Measurements from ENCODE around the gene CYS1. TPM values are rescaled to one million over a fixed set of nuclear protein-coding genes. Genes with fewer than 3 reads are reported as not detected.

Gene CYS1
- polyA plus RNA-seq: not detected in 2 replicates
- not detected in 2 replicates for polyA minus RNA-seq

- no peaks in the 10 kb centered on the region for H3K79me2 ChIP-seq (replicated peaks; ENCODE audit: insufficient read depth, low read length)
- H3K9me3 ChIP-seq (ENCODE audit: low read length): no peaks in the 10 kb centered on the region
- no peaks in the 10 kb centered on the region for H3K36me3 ChIP-seq (ENCODE audit: insufficient read depth, low read length)
- H3K27me3 ChIP-seq (ENCODE audit: insufficient read depth, low read depth, low read length): peaks cover 62% of the 10 kb centered on the region
- H3F3A ChIP-seq (ENCODE audit: insufficient read depth, low read length, poor library complexity, severe bottlenecking): no peaks in the 10 kb centered on the region
- no peak within 1 kb of the TSS for H2AFZ ChIP-seq (ENCODE audit: low read depth, low read length)
- no peak within 1 kb of the TSS for H3K9ac ChIP-seq (ENCODE audit: low read length)
- no peaks in the 10 kb centered on the region for H4K20me1 ChIP-seq (ENCODE audit: insufficient read depth)
- H3K4me3 ChIP-seq (ENCODE audit: low read length): peak within 1 kb of the TSS; percentile 45
- H3K9me2 ChIP-seq (ENCODE audit: insufficient read depth, low read length): no peaks in the 10 kb centered on the region
- no peak within 1 kb of the TSS for H3K27ac ChIP-seq (ENCODE audit: low read length)
- H3K4me2 ChIP-seq (ENCODE audit: low read length): no peak within 1 kb of the TSS
- TF ChIP-seq SMC3 (conservative IDR thresholded peaks at IDR 0.05; ENCODE audit: poor library complexity) (no peak), REST (IDR thresholded peaks at IDR 0.05; ENCODE audit: borderline replicate concordance) (no peak), TAF1 (IDR thresholded peaks at IDR 0.05; ENCODE audit: low read depth) (no peak), RAD21 (conservative IDR thresholded peaks at IDR 0.05) (no peak), CTCF (IDR thresholded peaks at IDR 0.05; ENCODE audit: poor library complexity, severe bottlenecking) (no peak), POLR2AphosphoS5 (IDR thresholded peaks at IDR 0.05) (no peak), EZH2 (IDR thresholded peaks at IDR 0.05; ENCODE audit: borderline replicate concordance, insufficient read depth, low read length, poor library complexity, severe bottlenecking) (no peak), MXI1 (conservative IDR thresholded peaks at IDR 0.05; ENCODE audit: poor library complexity, severe bottlenecking) (no peak)
Measured at GRCh38 chr2:10079870-10080535, at the start of gene CYS1. TSS of gene CYS1 (minus strand) at chr2:10080411. CDS start at chr2:10080223, 188 bp downstream.

DNA sequence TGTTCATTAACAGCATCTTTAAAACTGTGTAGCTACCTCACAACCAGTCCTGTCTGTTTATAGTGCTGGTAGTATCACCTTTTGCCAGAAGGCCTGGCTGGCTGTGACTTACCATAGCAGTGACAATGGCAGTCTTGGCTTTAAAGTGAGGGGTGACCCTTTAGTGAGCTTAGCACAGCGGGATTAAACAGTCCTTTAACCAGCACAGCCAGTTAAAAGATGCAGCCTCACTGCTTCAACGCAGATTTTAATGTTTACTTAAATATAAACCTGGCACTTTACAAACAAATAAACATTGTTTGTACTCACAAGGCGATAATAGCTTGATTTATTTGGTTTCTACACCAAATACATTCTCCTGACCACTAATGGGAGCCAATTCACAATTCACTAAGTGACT lies 49.3 kb upstream of the CYS1 start:
- H3F3A ChIP-seq (ENCODE audit: insufficient read depth, low read length, poor library complexity, severe bottlenecking): no peaks in the 10 kb centered on the region
- H3K27me3 ChIP-seq (ENCODE audit: insufficient read depth, low read depth, low read length): no peaks in the 10 kb centered on the region
- no peaks in the 10 kb centered on the region for H4K20me1 ChIP-seq (ENCODE audit: insufficient read depth)
- H3K27ac ChIP-seq (ENCODE audit: low read length): no peak overlapping the region
- no peaks in the 10 kb centered on the region for H3K9me3 ChIP-seq (ENCODE audit: low read length)
- no peak overlapping the region for H2AFZ ChIP-seq (ENCODE audit: low read depth, low read length)
- no peak overlapping the region for H3K4me2 ChIP-seq (ENCODE audit: low read length)
- H3K79me2 ChIP-seq (replicated peaks; ENCODE audit: insufficient read depth, low read length): peaks cover under 1% of the 10 kb centered on the region
- H3K9ac ChIP-seq (ENCODE audit: low read length): no peak overlapping the region
- no peaks in the 10 kb centered on the region for H3K9me2 ChIP-seq (ENCODE audit: insufficient read depth, low read length)
- H3K4me3 ChIP-seq (ENCODE audit: low read length): no peak overlapping the region
- no peaks in the 10 kb centered on the region for H3K36me3 ChIP-seq (ENCODE audit: insufficient read depth, low read length)
- TF ChIP-seq SMC3 (conservative IDR thresholded peaks at IDR 0.05; ENCODE audit: poor library complexity) (no peak), TAF1 (IDR thresholded peaks at IDR 0.05; ENCODE audit: low read depth) (no peak), REST (IDR thresholded peaks at IDR 0.05; ENCODE audit: borderline replicate concordance) (no peak), POLR2AphosphoS5 (IDR thresholded peaks at IDR 0.05) (no peak), MXI1 (conservative IDR thresholded peaks at IDR 0.05; ENCODE audit: poor library complexity, severe bottlenecking) (no peak)

Data from neural cell (in vitro differentiated cells).